HepG2 (cell line): ENCODE measurements around the gene KIF7. TPM values are rescaled to one million over a fixed set of nuclear protein-coding genes. Genes with fewer than 3 reads are reported as not detected.

ENCODE experiments used
- AGO1 ChIP-seq: fragments of 200-400 bp; formaldehyde crosslinking; IDR thresholded peaks from 2 replicates; pipeline ENCODE4 v1.6.1; 2017; ENCODE audit warnings: mild to moderate bottlenecking, low read depth, low read length, moderate library complexity; ENCODE audit not compliant: poor library complexity, severe bottlenecking
- CBFB ChIP-seq: sonication (generic); formaldehyde crosslinking; IDR thresholded peaks from 2 replicates; pipeline ENCODE4 v1.4.0; 2020; ENCODE audit warnings: missing genetic modification reagents
- CREBL2 ChIP-seq: sonication (generic); formaldehyde crosslinking; IDR thresholded peaks from 2 replicates; pipeline ENCODE4 v1.8.1; 2023; ENCODE audit warnings: missing genetic modification reagents, mild to moderate bottlenecking, borderline replicate concordance
- CREM ChIP-seq, 2 experiments: sonication (generic) in 1 of 2; formaldehyde crosslinking in 1 of 2; IDR thresholded peaks; 2 replicates each; pipeline versions ENCODE4 v1.4.0 to v1.6.1; 2016 to 2020; ENCODE audit warnings: antibody characterized with exemption in 1 of 2, mild to moderate bottlenecking in 1 of 2, missing genetic modification reagents in 1 of 2
- HMG20B ChIP-seq: conservative IDR thresholded peaks from 2 replicates; pipeline ENCODE4 v1.6.1; 2016; ENCODE audit warnings: missing genetic modification reagents, missing compliant biosample characterization
- HNRNPK ChIP-seq: fragments of 200-400 bp; formaldehyde crosslinking; IDR thresholded peaks from 2 replicates; pipeline ENCODE4 v1.6.1; 2018; ENCODE audit warnings: low read length, low read depth, moderate library complexity, mild to moderate bottlenecking; ENCODE audit not compliant: poor library complexity, severe bottlenecking
- HOXA3 ChIP-seq: sonication (generic); formaldehyde crosslinking; IDR thresholded peaks from 2 replicates; pipeline ENCODE4 v1.5.0; 2020; ENCODE audit warnings: missing genetic modification reagents
- NR3C1 ChIP-seq: sonication (generic); formaldehyde crosslinking; IDR thresholded peaks from 2 replicates; pipeline ENCODE4 v1.4.0; 2020; ENCODE audit warnings: missing genetic modification reagents
- POLR2AphosphoS5 ChIP-seq: IDR thresholded peaks from 2 replicates; pipeline ENCODE4 v1.6.1; 2012; ENCODE audit warnings: low read depth, low read length
- PPARG ChIP-seq: conservative IDR thresholded peaks from 2 replicates; pipeline ENCODE4 v1.6.1; 2016; ENCODE audit warnings: missing biosample characterization, missing genetic modification reagents
- RARA ChIP-seq: IDR thresholded peaks from 2 replicates; pipeline ENCODE4 v1.6.1; 2016; ENCODE audit warnings: missing genetic modification reagents, missing compliant biosample characterization
- RBM39 ChIP-seq: fragments of 200-400 bp; formaldehyde crosslinking; IDR thresholded peaks from one replicate; pipeline ENCODE4 v1.6.1; 2018; ENCODE audit warnings: antibody characterized with exemption, mild to moderate bottlenecking, low read depth, low read length; ENCODE audit not compliant: poor library complexity, severe bottlenecking
- SETDB1 ChIP-seq: sonication (generic); formaldehyde crosslinking; IDR thresholded peaks from 2 replicates; pipeline ENCODE4 v1.5.1; 2020; ENCODE audit warnings: missing genetic modification reagents, mild to moderate bottlenecking, borderline replicate concordance
- XRCC5 ChIP-seq: fragments of 200-400 bp; formaldehyde crosslinking; optimal IDR thresholded peaks from 2 replicates; pipeline ENCODE3; 2017; ENCODE audit warnings: mild to moderate bottlenecking, low read length
- ZBTB49 ChIP-seq: sonication (generic); formaldehyde crosslinking; IDR thresholded peaks from 2 replicates; pipeline ENCODE4 v1.4.0; 2020; ENCODE audit warnings: missing genetic modification reagents, borderline replicate concordance
- ZNF17 ChIP-seq: sonication (generic); formaldehyde crosslinking; IDR thresholded peaks from 2 replicates; pipeline ENCODE4 v1.5.0; 2020; ENCODE audit warnings: mild to moderate bottlenecking, missing genetic modification reagents
- ZNF281 ChIP-seq: sonication (generic); formaldehyde crosslinking; IDR thresholded peaks from 2 replicates; pipeline ENCODE4 v1.4.0; 2020; ENCODE audit warnings: missing genetic modification reagents, borderline replicate concordance
- ZNF343 ChIP-seq: sonication (generic); formaldehyde crosslinking; IDR thresholded peaks from 2 replicates; pipeline ENCODE4 v1.4.0; 2020; ENCODE audit warnings: mild to moderate bottlenecking, missing genetic modification reagents
- ZNF615 ChIP-seq: sonication (generic); formaldehyde crosslinking; IDR thresholded peaks from 2 replicates; pipeline ENCODE4 v1.5.0; 2020; ENCODE audit warnings: mild to moderate bottlenecking, missing genetic modification reagents, borderline replicate concordance
- ZNF670 ChIP-seq: sonication (generic); formaldehyde crosslinking; IDR thresholded peaks from 2 replicates; pipeline ENCODE4 v1.8.0; 2022; ENCODE audit warnings: mild to moderate bottlenecking, missing genetic modification reagents, borderline replicate concordance
- ZNF737 ChIP-seq: sonication (generic); formaldehyde crosslinking; IDR thresholded peaks from 2 replicates; pipeline ENCODE4 v1.5.0; 2020; ENCODE audit warnings: missing genetic modification reagents, mild to moderate bottlenecking, borderline replicate concordance
- ZNF776 ChIP-seq: sonication (generic); formaldehyde crosslinking; IDR thresholded peaks from 2 replicates; pipeline ENCODE4 v1.4.0; 2020; ENCODE audit warnings: mild to moderate bottlenecking, missing genetic modification reagents
- ZSCAN12 ChIP-seq: sonication (generic); formaldehyde crosslinking; IDR thresholded peaks from 2 replicates; pipeline ENCODE4 v1.9.0; 2021; ENCODE audit warnings: mild to moderate bottlenecking, missing genetic modification reagents
- ZUFSP ChIP-seq: sonication (generic); formaldehyde crosslinking; IDR thresholded peaks from 2 replicates; pipeline ENCODE4 v1.9.0; 2021; ENCODE audit warnings: missing genetic modification reagents, mild to moderate bottlenecking, borderline replicate concordance
- polyA plus RNA-seq, 8 experiments: library from polyadenylated mRNA; depleted of rRNA in 3 of 8; stranded (reverse) in 7 of 8; unstranded in 1 of 8; fragments of >200 nt; fragmentation: Illumina TruSeq in 4 of 8; extraction: Trizol in 4 of 8; gene quantifications; 2 replicates each; pipeline versions ENCODE4 v1.2.1 to v1.2.3, GENCODE V29; 2011 to 2016; ENCODE audit warnings: low read depth in 4 of 8, missing spikeins in 1 of 8, mixed read lengths in 1 of 8; ENCODE audit not compliant: insufficient read depth in 1 of 8
- total RNA-seq, 5 experiments: library from RNA; depleted of rRNA; stranded (reverse); fragments of >200 nt; fragmentation: Illumina TruSeq; extraction: Trizol; gene quantifications; 2 replicates each; pipeline ENCODE4 v1.2.3, GENCODE V29; 2016; ENCODE audit warnings: low read depth in 1 of 5

Gene KIF7
- total and polyA plus RNA-seq, 2 of the 13 experiments (the other 11 are each of a cell fraction or from before 2014, with no cell fraction given), result 1.5 to 6.2 TPM

- no peak for TF ChIP-seq ZNF670
- TF ChIP-seq AGO1, result no peak
- TF ChIP-seq ZSCAN12, result no peak
- no peak for TF ChIP-seq ZNF343 (CRISPR knock-in tag)
- no peak for TF ChIP-seq ZNF737 (CRISPR knock-in tag)
- TF ChIP-seq ZBTB49 (CRISPR knock-in tag), result no peak
- TF ChIP-seq HOXA3 (CRISPR knock-in tag), result peak; percentile 65
- TF ChIP-seq ZNF281, result no peak
- no peak for TF ChIP-seq RBM39
- no peak for TF ChIP-seq POLR2AphosphoS5
- no peak for TF ChIP-seq XRCC5
- peak; percentile 77; the same call in 1 of the 2 replicates for TF ChIP-seq CREM (IDR thresholded peaks at IDR 0.05)
- TF ChIP-seq CREM (CRISPR knock-in tag; IDR thresholded peaks at IDR 0.05), result no peak
- TF ChIP-seq ZNF776 (CRISPR knock-in tag), result no peak
- TF ChIP-seq SETDB1, result no peak
- no peak for TF ChIP-seq ZUFSP (CRISPR knock-in tag)
- no peak for TF ChIP-seq NR3C1
- TF ChIP-seq PPARG (CRISPR knock-in tag), result peak; percentile 100
- no peak for TF ChIP-seq ZNF615 (CRISPR knock-in tag)
- TF ChIP-seq CREBL2 (CRISPR knock-in tag), result no peak
- TF ChIP-seq RARA (CRISPR knock-in tag), result no peak
- no peak; the same call in 1 of the 2 replicates for TF ChIP-seq HMG20B (CRISPR knock-in tag)
- no peak for TF ChIP-seq CBFB
- TF ChIP-seq HNRNPK, result no peak
- no peak for TF ChIP-seq ZNF17 (CRISPR knock-in tag)
Observed at GRCh38 chr15:89680282-89680873, 25.1 kb upstream of the KIF7 start (continued).
